K562 (cell line): ENCODE measurements around the gene TBX1. TPM values are rescaled to one million over a fixed set of nuclear protein-coding genes. Genes with fewer than 3 reads are reported as not detected.

Experiments
- RBM14 ChIP-seq: fragments of 200-400 bp; formaldehyde crosslinking; IDR thresholded peaks from 2 replicates; pipeline ENCODE4 v1.6.1; 2018; ENCODE audit warnings: low read depth, mild to moderate bottlenecking, low read length, moderate library complexity, borderline replicate concordance; ENCODE audit not compliant: insufficient read depth
- THAP12 ChIP-seq: fragments of 250-450 bp; sonication (Bioruptor Pico); IDR thresholded peaks from 2 replicates; pipeline ENCODE4 v1.9.0; 2021; ENCODE audit warnings: mild to moderate bottlenecking, inconsistent platforms
- ZNF133 ChIP-seq: fragments of 250-450 bp; sonication (Bioruptor Pico); IDR thresholded peaks from 2 replicates; pipeline ENCODE4 v1.4.0; 2020; ENCODE audit warnings: mild to moderate bottlenecking
- ZNF41 ChIP-seq: fragments of 250-450 bp; sonication (Bioruptor Pico); conservative IDR thresholded peaks from 2 replicates; pipeline ENCODE4 v1.4.0; 2020; ENCODE audit warnings: mild to moderate bottlenecking
- ZNF830 ChIP-seq: fragments of 250-450 bp; sonication (Bioruptor Pico); IDR thresholded peaks from 2 replicates; pipeline ENCODE4 v1.5.0; 2021; ENCODE audit warnings: mild to moderate bottlenecking
- polyA plus RNA-seq, 8 experiments: library from polyadenylated mRNA; depleted of rRNA in 4 of 8; stranded (reverse) in 5 of 8; unstranded in 3 of 8; fragments of >200 nt; fragmentation: Nextera tagmentation in 2 of 8; fragmentation: Illumina TruSeq in 1 of 8; extraction: Ambion mirVana in 2 of 8; extraction: Trizol in 1 of 8; gene quantifications; 2 replicates each; pipeline versions ENCODE4 v1.2.1 to v1.2.3, GENCODE V29; 2011 to 2014; ENCODE audit warnings: inconsistent platforms in 1 of 8, missing spikeins in 1 of 8
- total RNA-seq, 7 experiments: library from RNA; depleted of rRNA in 6 of 7; stranded (reverse); fragments of >200 nt in 6 of 7; fragmentation: Illumina TruSeq in 2 of 7; extraction: Trizol in 2 of 7; gene quantifications; 2 replicates each; pipeline versions ENCODE4 v1.2.1 to v1.2.3, GENCODE V29; 2011 to 2021; ENCODE audit warnings: low replicate concordance in 1 of 7
- TF ChIP-seq, protein P1 (sequence below), 3 experiments: IDR thresholded peaks in 2 of 3; conservative IDR thresholded peaks in 1 of 3; 2 replicates each; pipeline ENCODE4 v1.5.1; 2011 to 2012; ENCODE audit warnings: low read length in 3 of 3, mild to moderate bottlenecking in 3 of 3, control low read depth in 2 of 3, improper control_type of control experiment in 1 of 3, inconsistent platforms in 1 of 3, low read depth in 1 of 3, mixed read lengths in 1 of 3, moderate library complexity in 1 of 3; ENCODE audit not compliant: insufficient read depth in 2 of 3

TBX1 gene
- total and polyA plus RNA-seq, 9 of the 15 experiments (the other 6 are each of a cell fraction or from before 2014, with no cell fraction given): 0.07 to 35.0 (median 3.9) TPM

- TF ChIP-seq, protein P1, sequence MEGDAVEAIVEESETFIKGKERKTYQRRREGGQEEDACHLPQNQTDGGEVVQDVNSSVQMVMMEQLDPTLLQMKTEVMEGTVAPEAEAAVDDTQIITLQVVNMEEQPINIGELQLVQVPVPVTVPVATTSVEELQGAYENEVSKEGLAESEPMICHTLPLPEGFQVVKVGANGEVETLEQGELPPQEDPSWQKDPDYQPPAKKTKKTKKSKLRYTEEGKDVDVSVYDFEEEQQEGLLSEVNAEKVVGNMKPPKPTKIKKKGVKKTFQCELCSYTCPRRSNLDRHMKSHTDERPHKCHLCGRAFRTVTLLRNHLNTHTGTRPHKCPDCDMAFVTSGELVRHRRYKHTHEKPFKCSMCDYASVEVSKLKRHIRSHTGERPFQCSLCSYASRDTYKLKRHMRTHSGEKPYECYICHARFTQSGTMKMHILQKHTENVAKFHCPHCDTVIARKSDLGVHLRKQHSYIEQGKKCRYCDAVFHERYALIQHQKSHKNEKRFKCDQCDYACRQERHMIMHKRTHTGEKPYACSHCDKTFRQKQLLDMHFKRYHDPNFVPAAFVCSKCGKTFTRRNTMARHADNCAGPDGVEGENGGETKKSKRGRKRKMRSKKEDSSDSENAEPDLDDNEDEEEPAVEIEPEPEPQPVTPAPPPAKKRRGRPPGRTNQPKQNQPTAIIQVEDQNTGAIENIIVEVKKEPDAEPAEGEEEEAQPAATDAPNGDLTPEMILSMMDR (IDR thresholded peaks at IDR 0.05 in 2 of 3, conservative IDR thresholded peaks at IDR 0.05 in 1 of 3; ENCODE audit: insufficient read depth in 2 of 3, low read depth in 1 of 3, low read length in 3 of 3): peak; percentile 24 to 41 (median 31); a peak in 3 of 6 replicates
- TF ChIP-seq ZNF133 (CRISPR knock-in tag): no peak
- peak; percentile 69; the same call in 1 of the 2 replicates for TF ChIP-seq THAP12 (CRISPR knock-in tag)
- TF ChIP-seq ZNF830: 0 out of 2 replicates have a peak, but pooled peaks have one; percentile 1
- TF ChIP-seq RBM14: 0 out of 2 replicates have a peak, but pooled peaks have one; percentile 66
- TF ChIP-seq ZNF41 (CRISPR knock-in tag): no peak
Measured at GRCh38 chr22:19787849-19788141, 27.2 kb downstream of the TBX1 start (continued).
